H1 (cell line): ENCODE data around the gene FXYD3. TPM values are rescaled to one million over a fixed set of nuclear protein-coding genes. Genes with fewer than 3 reads are reported as not detected.

Experiments
- CTCF ChIA-PET: fragments of 300-600 bp; sonication (Branson Sonifier 250); formaldehyde crosslinking; loops from one replicate; lab custom pipeline; 2021; ENCODE audit not compliant: partially characterized antibody; lab: Charles Lee
- POLR2A ChIA-PET: fragments of 300-600 bp; sonication (Branson Sonifier 250); formaldehyde crosslinking; loops from one replicate; lab custom pipeline; 2021; ENCODE audit warnings: inconsistent platforms; ENCODE audit not compliant: partially characterized antibody; lab: Charles Lee
- DNase-seq, 2 experiments: peaks; one replicate each; pipeline versions ENCODE4 v3.0.0 to v3.0.0-alpha.2; 2010 to 2022; ENCODE audit warnings: low spot score in 2 of 2, low read depth in 1 of 2, mixed read lengths in 1 of 2
- FAIRE-seq: peaks from 2 replicates; lab custom pipeline; 2011; peaks lifted over from hg19 to GRCh38; lab: Jason Lieb, UNC
- H2AFZ ChIP-seq: 2 replicates; pipeline ENCODE4 v1.8.1; 2012; ENCODE audit warnings: low read length, inconsistent platforms
- H2AK5ac ChIP-seq: 2 replicates; pipeline ENCODE4 v1.6.1; 2013; ENCODE audit warnings: low read depth, low read length
- H2BK120ac ChIP-seq: replicated peaks from 2 replicates; pipeline ENCODE3; 2013; ENCODE audit warnings: low read depth, low read length, inconsistent platforms
- H2BK12ac ChIP-seq: 2 replicates; pipeline ENCODE4 v1.6.1; 2013; ENCODE audit warnings: low read depth, low read length
- H2BK15ac ChIP-seq: 2 replicates; pipeline ENCODE4 v1.6.1; 2013; ENCODE audit warnings: low read length
- H2BK20ac ChIP-seq: 2 replicates; pipeline ENCODE4 v1.6.1; 2013; ENCODE audit warnings: low read length
- H2BK5ac ChIP-seq: 2 replicates; pipeline ENCODE4 v1.6.1; 2013; ENCODE audit warnings: low read depth, low read length
- H3K14ac ChIP-seq: 2 replicates; pipeline ENCODE4 v1.6.1; 2013; ENCODE audit warnings: inconsistent platforms; ENCODE audit not compliant: insufficient read length
- H3K18ac ChIP-seq: 2 replicates; pipeline ENCODE4 v1.6.1; 2013; ENCODE audit warnings: low read length; ENCODE audit errors: extremely low read depth
- H3K23ac ChIP-seq: 2 replicates; pipeline ENCODE4 v1.6.1; 2013; ENCODE audit warnings: inconsistent platforms; ENCODE audit not compliant: insufficient read length
- H3K23me2 ChIP-seq: 2 replicates; pipeline ENCODE4 v1.6.1; 2013; ENCODE audit warnings: low read depth, low read length
- H3K27ac ChIP-seq: 2 replicates; pipeline ENCODE4 v1.6.1; 2011; ENCODE audit warnings: low read depth, low read length, inconsistent platforms
- H3K27me3 ChIP-seq, 4 experiments: replicated peaks in 1 of 4; 1 replicate in 1 of 4; 2 replicates in 3 of 4; pipeline versions ENCODE4 v1.6.1 to v1.8.1; 2011 to 2013; ENCODE audit warnings: low read length in 3 of 4, mild to moderate bottlenecking in 3 of 4, inconsistent platforms in 2 of 4, mixed read lengths in 2 of 4, moderate library complexity in 1 of 4; ENCODE audit not compliant: control insufficient read depth in 3 of 4, insufficient read depth in 3 of 4; ENCODE audit errors: extremely low read depth in 1 of 4
- H3K36me3 ChIP-seq, 4 experiments: 2 replicates each; pipeline versions ENCODE4 v1.6.1 to v1.8.1; 2011 to 2013; ENCODE audit warnings: mild to moderate bottlenecking in 4 of 4, low read length in 3 of 4, moderate library complexity in 2 of 4, control low read depth in 1 of 4, inconsistent platforms in 1 of 4; ENCODE audit not compliant: insufficient read depth in 4 of 4, control insufficient read depth in 2 of 4
- H3K4ac ChIP-seq: replicated peaks from 2 replicates; pipeline ENCODE3; 2013; ENCODE audit warnings: low read length, low read depth, mixed read lengths, inconsistent platforms; ENCODE audit not compliant: insufficient read length
- H3K4me1 ChIP-seq, 4 experiments: replicated peaks in 1 of 4; 1 replicate in 1 of 4; 2 replicates in 3 of 4; pipeline versions ENCODE4 v1.6.1 to v1.8.1; 2011 to 2013; ENCODE audit warnings: low read length in 3 of 4, inconsistent platforms in 2 of 4, mixed read lengths in 1 of 4; ENCODE audit not compliant: insufficient read depth in 4 of 4, control insufficient read depth in 3 of 4
- H3K4me2 ChIP-seq, 2 experiments: 2 replicates each; pipeline versions ENCODE4 v1.6.1 to v1.8.1; 2011 to 2013; ENCODE audit warnings: low read depth in 2 of 2, low read length in 2 of 2, control low read depth in 1 of 2, inconsistent platforms in 1 of 2, mild to moderate bottlenecking in 1 of 2; ENCODE audit not compliant: insufficient read depth in 1 of 2
- H3K4me3 ChIP-seq, 4 experiments: fragments of 200-600, 300-600 bp in 1 of 4; sonication (generic), shearing (Covaris generic), sonication (Bioruptor Twin) in 1 of 4; 2 replicates each; pipeline versions ENCODE4 v1.5.1 to v1.8.1; 2011 to 2016; ENCODE audit warnings: low read length in 4 of 4, low read depth in 3 of 4, control low read depth in 2 of 4, inconsistent platforms in 2 of 4, mild to moderate bottlenecking in 2 of 4, mixed read lengths in 1 of 4, moderate library complexity in 1 of 4; ENCODE audit not compliant: insufficient read depth in 2 of 4; ENCODE audit errors: extremely low read depth in 1 of 4
- H3K56ac ChIP-seq: replicated peaks from 2 replicates; pipeline ENCODE3; 2013; ENCODE audit warnings: low read depth, mild to moderate bottlenecking, mixed read lengths, low read length, inconsistent platforms; ENCODE audit not compliant: insufficient read length
- H3K79me1 ChIP-seq: 2 replicates; pipeline ENCODE4 v1.6.1; 2013; ENCODE audit warnings: low read depth, low read length, control low read depth
- H3K79me2 ChIP-seq, 2 experiments: 2 replicates each; pipeline versions ENCODE4 v1.6.1 to v1.8.1; 2012 to 2013; ENCODE audit warnings: low read length in 2 of 2, mild to moderate bottlenecking in 2 of 2, inconsistent platforms in 1 of 2; ENCODE audit not compliant: insufficient read depth in 2 of 2, control insufficient read depth in 1 of 2
- H3K9ac ChIP-seq, 4 experiments: replicated peaks in 1 of 4; 1 replicate in 1 of 4; 2 replicates in 3 of 4; pipeline versions ENCODE4 v1.6.1 to v1.8.1; 2011 to 2013; ENCODE audit warnings: low read depth in 3 of 4, low read length in 3 of 4, control low read depth in 2 of 4, mild to moderate bottlenecking in 2 of 4, moderate library complexity in 2 of 4, inconsistent platforms in 1 of 4; ENCODE audit errors: extremely low read depth in 1 of 4
- H3K9me3 ChIP-seq, 2 experiments: 2 replicates each; pipeline versions ENCODE4 v1.6.1 to v1.8.1; 2012 to 2013; ENCODE audit warnings: mild to moderate bottlenecking in 2 of 2, moderate library complexity in 2 of 2, control low read depth in 1 of 2, inconsistent platforms in 1 of 2, low read depth in 1 of 2, low read length in 1 of 2, mixed read lengths in 1 of 2; ENCODE audit not compliant: insufficient read depth in 2 of 2
- H4K20me1 ChIP-seq, 2 experiments: replicated peaks in 1 of 2; 2 replicates each; pipeline versions ENCODE3 to v1.8.1; 2011 to 2013; ENCODE audit warnings: inconsistent platforms in 2 of 2, low read length in 2 of 2, mild to moderate bottlenecking in 1 of 2; ENCODE audit not compliant: insufficient read depth in 2 of 2, control insufficient read depth in 1 of 2
- H4K5ac ChIP-seq: 2 replicates; pipeline ENCODE4 v1.6.1; 2013; ENCODE audit warnings: low read length, low read depth, mixed read lengths, inconsistent platforms; ENCODE audit not compliant: insufficient read length
- H4K8ac ChIP-seq: 2 replicates; pipeline ENCODE4 v1.8.0; 2013; ENCODE audit warnings: mild to moderate bottlenecking, moderate library complexity, low read length, inconsistent platforms; ENCODE audit not compliant: insufficient read depth; ENCODE audit errors: extremely low read depth
- H4K91ac ChIP-seq: replicated peaks from 2 replicates; pipeline ENCODE3; 2013; ENCODE audit warnings: low read length, mixed read lengths, inconsistent platforms; ENCODE audit not compliant: insufficient read length
- WGBS, 2 experiments: shearing (Covaris generic) in 1 of 2; methylation state at CpG; one replicate each; pipeline versions ENCODE4 v1.1.6 to v1.1.7; 2013 to 2015; ENCODE audit warnings: low lambda C conversion rate in 2 of 2, mixed read lengths in 2 of 2, inconsistent platforms in 1 of 2, low coverage in 1 of 2, missing lambda C conversion rate in 1 of 2; ENCODE audit not compliant: insufficient replicate concordance in 2 of 2, insufficient coverage in 1 of 2, insufficient read length in 1 of 2; ENCODE audit errors: extremely low coverage in 1 of 2, missing lambda C conversion rate in 1 of 2; 5-methylcytosine and 5-hydroxymethylcytosine counted together
- polyA plus RNA-seq, 7 experiments: library from polyadenylated mRNA; depleted of rRNA in 3 of 7; stranded (reverse) in 5 of 7; unstranded in 2 of 7; fragments of >200 nt in 5 of 7; fragments of 200-250 nt in 2 of 7; gene quantifications; 1 replicate in 5 of 7; 2 replicates in 1 of 7; 4 replicates in 1 of 7; pipeline versions ENCODE4 v1.2.1 to v1.2.3, GENCODE V29; 2011 to 2013; ENCODE audit warnings: missing spikeins in 2 of 7, mixed read lengths in 2 of 7
- total RNA-seq: library from RNA; stranded (reverse); fragmentation: NEBNext Ultra II Directional; extraction: Animal tissue kit (Norgen Biotek cat#: 25700); gene quantifications from 2 replicates; pipeline ENCODE4 v1.2.1, GENCODE V29; 2021
- TF ChIP-seq, protein P1 (sequence below): IDR thresholded peaks from 2 replicates; pipeline ENCODE4 v1.6.1; 2012; ENCODE audit warnings: inconsistent platforms
- TF ChIP-seq, protein P2 (sequence below): IDR thresholded peaks from 2 replicates; pipeline ENCODE4 v1.6.1; 2011; ENCODE audit warnings: low read length, improper control_type of control experiment

Gene FXYD3
- total and polyA plus RNA-seq, 2 of the 8 experiments (the other 6 are each of a cell fraction or from before 2014, with no cell fraction given): 0.33 TPM; not detected in 1

DNA sequence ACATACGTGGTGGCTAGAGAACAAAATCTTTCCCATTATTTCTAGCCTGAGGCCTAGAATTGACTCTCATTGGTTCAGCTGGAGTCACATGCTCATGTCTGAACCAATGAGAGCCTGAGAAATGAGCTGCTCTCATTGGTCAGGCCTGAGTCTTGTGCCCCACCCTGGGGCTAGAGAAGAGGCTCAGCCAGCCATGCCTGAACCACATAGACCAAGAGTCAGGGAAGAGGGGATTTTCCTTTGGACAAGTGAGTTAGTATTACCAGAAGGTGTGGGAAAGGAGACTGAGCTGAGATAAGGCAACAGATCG lies 45.8 kb downstream of the FXYD3 start:
- H3K36me3 ChIP-seq: peaks cover 10 to 67% (median 43%) of the 10 kb centered on the region in 4 experiments; a peak in 7 of 8 replicates
- no peak overlapping the region for H3K23ac ChIP-seq
- no peak overlapping the region for H3K4me3 ChIP-seq
- no peaks in the 10 kb centered on the region for H3K4me1 ChIP-seq
- H3K79me2 ChIP-seq: no peaks in the 10 kb centered on the region
- no peak overlapping the region for H2BK20ac ChIP-seq
- no peaks in the 10 kb centered on the region for H3K27me3 ChIP-seq
- ChIA-PET CTCF (interaction anchor here (0.6 to 2.4 kb wide), 10 partner anchors 9 to 1041 kb away, joined by 3 to 7 read pairs (median 4); no protein-coding TSS in a partner anchor), POLR2A (interaction anchor here (0.8 to 1.8 kb wide), 6 partner anchors 9 to 57 kb away, joined by 3 to 5 read pairs (median 4); no protein-coding TSS in a partner anchor)
- no peak overlapping the region for H2BK5ac ChIP-seq
- H3K79me1 ChIP-seq: peaks cover 1% of the 10 kb centered on the region
- no peak overlapping the region for H3K56ac ChIP-seq
- H3K9me3 ChIP-seq: 0 out of 4 replicates have a peak, but pooled peaks cover 0 to 2% of the 10 kb centered on the region in 2 experiments
- no peak overlapping the region for H2AFZ ChIP-seq
- DNase-seq: no peak
- H4K91ac ChIP-seq: no peak overlapping the region
- no peak overlapping the region for H3K4ac ChIP-seq
- no peak overlapping the region for H4K8ac ChIP-seq
- WGBS, 2 experiments: 90% methylated on average over 2 of the region's 2 CpGs; no CpG with 5 or more reads in 1 of the 2 experiments
- H3K4me2 ChIP-seq: no peak overlapping the region
- no peak overlapping the region for H2BK15ac ChIP-seq
- TF ChIP-seq, protein P1, sequence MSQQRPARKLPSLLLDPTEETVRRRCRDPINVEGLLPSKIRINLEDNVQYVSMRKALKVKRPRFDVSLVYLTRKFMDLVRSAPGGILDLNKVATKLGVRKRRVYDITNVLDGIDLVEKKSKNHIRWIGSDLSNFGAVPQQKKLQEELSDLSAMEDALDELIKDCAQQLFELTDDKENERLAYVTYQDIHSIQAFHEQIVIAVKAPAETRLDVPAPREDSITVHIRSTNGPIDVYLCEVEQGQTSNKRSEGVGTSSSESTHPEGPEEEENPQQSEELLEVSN: no peak
- TF ChIP-seq, protein P2, sequence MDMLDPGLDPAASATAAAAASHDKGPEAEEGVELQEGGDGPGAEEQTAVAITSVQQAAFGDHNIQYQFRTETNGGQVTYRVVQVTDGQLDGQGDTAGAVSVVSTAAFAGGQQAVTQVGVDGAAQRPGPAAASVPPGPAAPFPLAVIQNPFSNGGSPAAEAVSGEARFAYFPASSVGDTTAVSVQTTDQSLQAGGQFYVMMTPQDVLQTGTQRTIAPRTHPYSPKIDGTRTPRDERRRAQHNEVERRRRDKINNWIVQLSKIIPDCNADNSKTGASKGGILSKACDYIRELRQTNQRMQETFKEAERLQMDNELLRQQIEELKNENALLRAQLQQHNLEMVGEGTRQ: peak; percentile 20; the same call in 1 of the 2 replicates
- TF ChIP-seq, all 59 proteins: peak for 1
- no peak overlapping the region for H3K18ac ChIP-seq
- no peak overlapping the region for H2BK12ac ChIP-seq
- no peak overlapping the region for H2AK5ac ChIP-seq
- H3K23me2 ChIP-seq: no peaks in the 10 kb centered on the region
- FAIRE-seq: no peak
- H4K20me1 ChIP-seq: peaks cover 1 to 4% of the 10 kb centered on the region in 2 experiments
- no peak overlapping the region for H3K9ac ChIP-seq
- H3K14ac ChIP-seq: no peak overlapping the region
- no peak overlapping the region for H2BK120ac ChIP-seq
- H3K27ac ChIP-seq: no peak overlapping the region
- H4K5ac ChIP-seq: no peak overlapping the region
